Measurements from ENCODE around the gene FCER2. TPM values are rescaled to one million over a fixed set of nuclear protein-coding genes. Genes with fewer than 3 reads are reported as not detected.

Gene FCER2
- total and polyA plus RNA-seq, 9 donors: 0.08 to 1.1 (median 0.38) TPM; not detected in 6

- intact Hi-C loops (cut with DNase I): loop anchor here in 1 of 4 donors (10.0 kb wide), 1 partner anchor 162 kb away; no protein-coding TSS in a partner anchor
- no peak overlapping the region for H3K4me3 ChIP-seq
- H3K4me1 ChIP-seq (ENCODE audit: insufficient read depth): no peaks in the 10 kb centered on the region
- H3K9me3 ChIP-seq: no peaks in the 10 kb centered on the region
- TF ChIP-seq POLR2A (IDR thresholded peaks at IDR 0.05): no peak
- no peak for TF ChIP-seq EP300 (IDR thresholded peaks at IDR 0.05)
- no peak for TF ChIP-seq CTCF (IDR thresholded peaks at IDR 0.05)
- DNase-seq: no peak
- no peaks in the 10 kb centered on the region for H3K27me3 ChIP-seq
- WGBS, 3 donors: 90% methylated on average over 8 of the region's 8 CpGs
- no peak overlapping the region for H3K27ac ChIP-seq
- H3K36me3 ChIP-seq: no peaks in the 10 kb centered on the region
These were observed 58.9 kb downstream of the FCER2 start for GRCh38 chr19:7643031-7643415.

GRCh38 chr19:7642295-7643030 lies 59.5 kb downstream of the FCER2 start:
- 74 to 82% (median 80%) methylated on average over 23 to 27 of the region's 27 CpGs for WGBS, 3 donors

GRCh38 chr19:7641290-7642276 lies 60.3 kb downstream of the FCER2 start:
- intact Hi-C loops (cut with DNase I): loop anchor here in 1 of 4 donors (10.0 kb wide), 1 partner anchor 163 kb away; no protein-coding TSS in a partner anchor
- 75 to 82% (median 79%) methylated on average over 42 to 43 of the region's 43 CpGs for WGBS, 3 donors
- no peak for TF ChIP-seq POLR2A (IDR thresholded peaks at IDR 0.05)
- no peak for TF ChIP-seq EP300 (IDR thresholded peaks at IDR 0.05)
- TF ChIP-seq CTCF (IDR thresholded peaks at IDR 0.05): no peak
- Histone ChIP-seq H3K4me3 (no peak overlapping the region), H3K27me3 (no peaks in the 10 kb centered on the region), H3K9me3 (no peaks in the 10 kb centered on the region), H3K4me1 (ENCODE audit: insufficient read depth) (no peaks in the 10 kb centered on the region), H3K36me3 (no peaks in the 10 kb centered on the region), H3K27ac (no peak overlapping the region)
- no peak for DNase-seq

More at GRCh38 chr19:7642295-7643030, 59.5 kb downstream of the FCER2 start:
- DNase-seq: no peak
- intact Hi-C loops (cut with DNase I): loop anchor here in 1 of 4 donors (10.0 kb wide), 1 partner anchor 162 kb away; no protein-coding TSS in a partner anchor
- Histone ChIP-seq H3K36me3 (no peaks in the 10 kb centered on the region), H3K27me3 (no peaks in the 10 kb centered on the region), H3K9me3 (no peaks in the 10 kb centered on the region), H3K4me1 (ENCODE audit: insufficient read depth) (no peaks in the 10 kb centered on the region), H3K4me3 (no peak overlapping the region), H3K27ac (no peak overlapping the region)
- TF ChIP-seq POLR2A (IDR thresholded peaks at IDR 0.05) (no peak), EP300 (IDR thresholded peaks at IDR 0.05) (no peak), CTCF (IDR thresholded peaks at IDR 0.05) (no peak)

- H3K27me3 ChIP-seq: no peaks in the 10 kb centered on the region
- WGBS, 3 donors: 84 to 89% (median 88%) methylated on average over 11 of the region's 11 CpGs
- intact Hi-C loops (cut with DNase I): loop anchor here in 1 of 4 donors (10.0 kb wide), 1 partner anchor 164 kb away; no protein-coding TSS in a partner anchor
- no peak overlapping the region for H3K27ac ChIP-seq
- no peaks in the 10 kb centered on the region for H3K4me1 ChIP-seq (ENCODE audit: insufficient read depth)
- DNase-seq: no peak
- no peaks in the 10 kb centered on the region for H3K9me3 ChIP-seq
- H3K36me3 ChIP-seq: no peaks in the 10 kb centered on the region
- H3K4me3 ChIP-seq: no peak overlapping the region
- TF ChIP-seq EP300 (IDR thresholded peaks at IDR 0.05) (no peak), POLR2A (IDR thresholded peaks at IDR 0.05) (no peak), CTCF (IDR thresholded peaks at IDR 0.05) (no peak)
These were observed 61.1 kb downstream of the FCER2 start for GRCh38 chr19:7640803-7641202.
